HEK293T (cell line): ENCODE results near the gene PLCB1.

Experiments
- BHLHE40 ChIP-seq: fragments of 450-650 bp; IDR thresholded peaks from 2 replicates; pipeline ENCODE4 v1.6.1; 2016; ENCODE audit warnings: mild to moderate bottlenecking, moderate library complexity, borderline replicate concordance
- CTBP1 ChIP-seq: fragments of 450-650 bp; IDR thresholded peaks from 2 replicates; pipeline ENCODE4 v1.6.1; 2016; ENCODE audit warnings: borderline replicate concordance
- ELF4 ChIP-seq: fragments of 450-650 bp; IDR thresholded peaks from 2 replicates; pipeline ENCODE4 v1.6.1; 2017; ENCODE audit warnings: antibody characterized with exemption
- FOXK2 ChIP-seq: fragments of 450-650 bp; IDR thresholded peaks from 2 replicates; pipeline ENCODE4 v1.6.1; 2016; ENCODE audit warnings: mild to moderate bottlenecking
- FOXM1 ChIP-seq: fragments of 450-650 bp; IDR thresholded peaks from 2 replicates; pipeline ENCODE4 v1.6.1; 2017; ENCODE audit warnings: mild to moderate bottlenecking, borderline replicate concordance
- NFRKB ChIP-seq: fragments of 450-650 bp; IDR thresholded peaks from 2 replicates; pipeline ENCODE4 v1.6.1; 2016; ENCODE audit warnings: mild to moderate bottlenecking, moderate library complexity
- SP1 ChIP-seq: fragments of 450-650 bp; IDR thresholded peaks from 2 replicates; pipeline ENCODE4 v1.6.1; 2017
- SUZ12 ChIP-seq: fragments of 450-650 bp; IDR thresholded peaks from 2 replicates; pipeline ENCODE4 v1.6.1; 2016; ENCODE audit warnings: mild to moderate bottlenecking

DNA sequence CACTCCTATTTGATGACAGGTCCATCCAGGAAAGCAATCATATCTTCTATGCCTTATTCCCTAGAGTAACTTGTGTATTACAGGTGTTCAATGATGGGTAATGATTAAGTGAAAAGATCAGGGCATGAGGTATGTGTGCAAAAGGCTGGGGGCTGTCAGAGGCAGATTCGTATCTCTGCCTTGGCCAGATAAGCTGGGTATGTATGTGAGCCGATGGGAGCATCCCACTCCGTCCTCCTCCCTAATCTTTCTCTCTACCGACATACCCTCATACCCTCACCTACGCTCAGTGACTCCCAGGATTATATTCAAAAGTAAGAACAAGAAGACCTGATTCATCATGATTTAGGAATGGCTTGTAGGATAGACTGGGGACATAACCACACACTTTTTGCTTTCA is 238.7 kb downstream of the PLCB1 start:
- TF ChIP-seq SUZ12 (no peak), SP1 (no peak), FOXK2 (no peak), CTBP1 (no peak), ELF4 (no peak), FOXM1 (no peak), BHLHE40 (no peak), NFRKB (no peak)
